HepG2 (cell line): Measurements from ENCODE around the gene GFY. TPM values are rescaled to one million over a fixed set of nuclear protein-coding genes. Genes with fewer than 3 reads are reported as not detected.

Experiments
- ARID3A ChIP-seq: IDR thresholded peaks from 2 replicates; pipeline ENCODE4 v1.6.1; 2012; ENCODE audit warnings: low read depth, low read length, improper control_type of control experiment
- ATF1 ChIP-seq: IDR thresholded peaks from 2 replicates; pipeline ENCODE4 v1.6.1; 2016; ENCODE audit warnings: mild to moderate bottlenecking, control low read depth
- EP300 ChIP-seq, 3 experiments: sonication (generic) in 1 of 3; formaldehyde crosslinking in 1 of 3; IDR thresholded peaks; 2 replicates each; pipeline versions ENCODE4 v1.5.1 to v1.6.1; 2011 to 2020; ENCODE audit warnings: low read depth in 2 of 3, low read length in 2 of 3, borderline replicate concordance in 1 of 3, improper control_type of control experiment in 1 of 3, mild to moderate bottlenecking in 1 of 3, missing genetic modification reagents in 1 of 3, moderate library complexity in 1 of 3
- ETV5 ChIP-seq: IDR thresholded peaks from 2 replicates; pipeline ENCODE4 v1.6.1; 2018; ENCODE audit warnings: missing biosample characterization, missing genetic modification reagents, inconsistent platforms, borderline replicate concordance
- JUNB ChIP-seq: sonication (generic); formaldehyde crosslinking; IDR thresholded peaks from 2 replicates; pipeline ENCODE4 v1.8.0; 2022; ENCODE audit warnings: missing genetic modification reagents, mild to moderate bottlenecking, borderline replicate concordance
- MED13 ChIP-seq: sonication (generic); formaldehyde crosslinking; IDR thresholded peaks from 2 replicates; pipeline ENCODE4 v1.5.0; 2020; ENCODE audit warnings: missing genetic modification reagents
- MYPOP ChIP-seq: sonication (generic); formaldehyde crosslinking; IDR thresholded peaks from 2 replicates; pipeline ENCODE4 v1.8.1; 2023; ENCODE audit warnings: mild to moderate bottlenecking, moderate library complexity, missing genetic modification reagents
- NFE2L2 ChIP-seq: fragments of 150-350 bp; IDR thresholded peaks from 2 replicates; pipeline ENCODE4 v1.6.1; 2014; ENCODE audit warnings: low read length
- RAD51 ChIP-seq: fragments of 450-650 bp; IDR thresholded peaks from 2 replicates; pipeline ENCODE4 v1.6.1; 2016; ENCODE audit warnings: borderline replicate concordance
- REL ChIP-seq: sonication (generic); formaldehyde crosslinking; conservative IDR thresholded peaks from 2 replicates; pipeline ENCODE4 v1.8.0; 2022; ENCODE audit warnings: mild to moderate bottlenecking, missing genetic modification reagents, moderate library complexity
- SMAD3 ChIP-seq: sonication (generic); formaldehyde crosslinking; IDR thresholded peaks from 2 replicates; pipeline ENCODE4 v1.4.0; 2020; ENCODE audit warnings: missing genetic modification reagents
- TAF15 ChIP-seq: fragments of 200-400 bp; formaldehyde crosslinking; IDR thresholded peaks from one replicate; pipeline ENCODE4 v1.6.1; 2018; ENCODE audit warnings: mild to moderate bottlenecking, low read depth, low read length; ENCODE audit not compliant: poor library complexity, severe bottlenecking
- TFE3 ChIP-seq: IDR thresholded peaks from 2 replicates; pipeline ENCODE4 v1.6.1; 2016
- ZC3H4 ChIP-seq: sonication (generic); formaldehyde crosslinking; IDR thresholded peaks from 2 replicates; pipeline ENCODE4 v1.4.0; 2020; ENCODE audit warnings: missing genetic modification reagents, borderline replicate concordance
- ZFP82 ChIP-seq: sonication (generic); formaldehyde crosslinking; IDR thresholded peaks from 2 replicates; pipeline ENCODE4 v1.5.1; 2020; ENCODE audit warnings: mild to moderate bottlenecking, missing genetic modification reagents, borderline replicate concordance
- ZNF136 ChIP-seq: sonication (generic); formaldehyde crosslinking; IDR thresholded peaks from 2 replicates; pipeline ENCODE4 v1.8.1; 2022; ENCODE audit warnings: low read depth, mild to moderate bottlenecking, moderate library complexity, missing genetic modification reagents
- ZNF225 ChIP-seq: sonication (generic); formaldehyde crosslinking; IDR thresholded peaks from 2 replicates; pipeline ENCODE4 v1.4.0; 2020; ENCODE audit warnings: mild to moderate bottlenecking, missing genetic modification reagents
- ZNF280B ChIP-seq: sonication (generic); formaldehyde crosslinking; IDR thresholded peaks from 2 replicates; pipeline ENCODE4 v1.5.0; 2020; ENCODE audit warnings: missing genetic modification reagents, mild to moderate bottlenecking, borderline replicate concordance
- ZNF354B ChIP-seq: sonication (generic); formaldehyde crosslinking; IDR thresholded peaks from 2 replicates; pipeline ENCODE4 v1.8.0; 2022; ENCODE audit warnings: mild to moderate bottlenecking, missing genetic modification reagents
- ZNF441 ChIP-seq: sonication (generic); formaldehyde crosslinking; IDR thresholded peaks from 2 replicates; pipeline ENCODE4 v1.7.0; 2021; ENCODE audit warnings: missing genetic modification reagents, borderline replicate concordance
- ZNF607 ChIP-seq: sonication (generic); formaldehyde crosslinking; IDR thresholded peaks from 2 replicates; pipeline ENCODE4 v1.5.1; 2020; ENCODE audit warnings: missing genetic modification reagents, mild to moderate bottlenecking, borderline replicate concordance
- ZNF746 ChIP-seq: sonication (generic); formaldehyde crosslinking; IDR thresholded peaks from 2 replicates; pipeline ENCODE4 v1.8.0; 2022; ENCODE audit warnings: mild to moderate bottlenecking, missing genetic modification reagents
- ZNF781 ChIP-seq: sonication (generic); formaldehyde crosslinking; IDR thresholded peaks from 2 replicates; pipeline ENCODE4 v1.5.1; 2020; ENCODE audit warnings: borderline replicate concordance, mild to moderate bottlenecking, missing genetic modification reagents; ENCODE audit errors: not compliant biosample characterization
- polyA plus RNA-seq, 8 experiments: library from polyadenylated mRNA; depleted of rRNA in 3 of 8; stranded (reverse) in 7 of 8; unstranded in 1 of 8; fragments of >200 nt; fragmentation: Illumina TruSeq in 4 of 8; extraction: Trizol in 4 of 8; gene quantifications; 2 replicates each; pipeline versions ENCODE4 v1.2.1 to v1.2.3, GENCODE V29; 2011 to 2016; ENCODE audit warnings: low read depth in 4 of 8, missing spikeins in 1 of 8, mixed read lengths in 1 of 8; ENCODE audit not compliant: insufficient read depth in 1 of 8
- total RNA-seq, 5 experiments: library from RNA; depleted of rRNA; stranded (reverse); fragments of >200 nt; fragmentation: Illumina TruSeq; extraction: Trizol; gene quantifications; 2 replicates each; pipeline ENCODE4 v1.2.3, GENCODE V29; 2016; ENCODE audit warnings: low read depth in 1 of 5

The GFY gene
- total and polyA plus RNA-seq, 2 of the 13 experiments (the other 11 are each of a cell fraction or from before 2014, with no cell fraction given) = not detected

- TF ChIP-seq ZNF781 (CRISPR knock-in tag) (peak; percentile 64), ZC3H4 (no peak), EP300 (IDR thresholded peaks at IDR 0.05; ENCODE audit: low read depth in 2 of 2, low read length in 2 of 2) (no peak), EP300 (CRISPR knock-in tag; IDR thresholded peaks at IDR 0.05; ENCODE audit: borderline replicate concordance) (no peak), RAD51 (no peak), MYPOP (CRISPR knock-in tag) (peak; percentile 43; the same call in 1 of the 2 replicates), JUNB (CRISPR knock-in tag) (no peak), TFE3 (0 out of 2 replicates have a peak, but pooled peaks have one; percentile 19), ZNF225 (CRISPR knock-in tag) (0 out of 2 replicates have a peak, but pooled peaks have one; percentile 19), ZNF746 (CRISPR knock-in tag) (no peak), ATF1 (CRISPR knock-in tag) (no peak), ETV5 (CRISPR knock-in tag) (peak; percentile 91), REL (CRISPR knock-in tag) (no peak), ZFP82 (CRISPR knock-in tag) (peak; percentile 46; the same call in 1 of the 2 replicates), ARID3A (peak; percentile 97), ZNF136 (CRISPR knock-in tag) (peak; percentile 56; the same call in 1 of the 2 replicates), ZNF354B (CRISPR knock-in tag) (peak; percentile 45; the same call in 1 of the 2 replicates), MED13 (CRISPR knock-in tag) (no peak), ZNF280B (CRISPR knock-in tag) (no peak), ZNF607 (CRISPR knock-in tag) (no peak; the same call in 1 of the 2 replicates), TAF15 (no peak), SMAD3 (CRISPR knock-in tag) (peak; percentile 33; the same call in 1 of the 2 replicates), NFE2L2 (no peak), ZNF441 (CRISPR knock-in tag) (0 out of 2 replicates have a peak, but pooled peaks have one; percentile 52)
These were observed 26.4 kb downstream of the GFY start, which contains the start of gene PIH1D1 (continued) for GRCh38 chr19:49451430-49452181.
